Activated CD8-positive, alpha-beta memory T cell treated with anti-CD3 and anti-CD28 coated beads for 24 hours (primary cell): Measurements from ENCODE around the gene SCMH1.
"Not testable (repeated sequence)": the region's sequence is repeated elsewhere in the genome, so short reads cannot be mapped to it uniquely, and the experiment has no call there.

ENCODE experiments used
- DNase-seq: peaks from one replicate; pipeline ENCODE4 v3.0.0-alpha.2; 2020

Gene SCMH1

DNA sequence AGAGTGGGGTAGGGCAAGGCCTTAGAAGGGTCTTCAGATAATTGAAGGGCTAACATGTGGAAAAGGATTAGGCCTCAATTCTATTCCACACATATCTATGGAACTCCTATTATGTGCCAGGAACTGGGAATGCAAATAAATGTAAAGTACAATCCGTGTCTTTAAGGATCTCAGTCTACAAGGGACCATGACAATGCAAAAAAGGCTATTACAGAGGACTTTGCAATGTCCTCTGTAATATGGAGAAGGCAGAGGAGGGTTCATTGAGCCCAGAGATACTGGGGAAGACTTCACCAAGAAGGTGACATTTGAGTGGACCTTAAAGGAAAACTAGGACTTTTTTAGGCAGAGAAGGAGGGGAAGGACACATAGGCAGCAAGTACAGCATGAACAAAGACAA, 4.5 kb upstream of the SCMH1 start:
- no peak for DNase-seq

DNA sequence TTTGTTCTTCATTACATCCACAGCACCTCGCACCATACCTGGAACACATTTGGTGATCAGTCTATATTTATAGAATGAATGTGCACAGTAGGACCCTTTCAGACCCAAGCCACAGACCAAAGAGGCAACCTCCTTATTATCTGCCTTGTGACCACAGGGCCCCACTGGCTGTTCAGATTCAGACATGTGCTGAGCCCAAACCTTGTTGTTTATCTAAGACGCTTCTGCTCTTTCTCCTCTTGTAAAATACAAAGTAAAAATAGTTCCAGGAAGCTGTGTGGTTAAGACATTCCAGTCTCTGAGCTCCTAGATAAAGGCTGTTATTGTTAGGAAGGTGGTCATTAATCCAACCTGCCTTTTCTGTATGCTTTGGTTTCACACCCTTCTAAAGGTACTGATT, 3.6 kb upstream of the SCMH1 start:
- no peak for DNase-seq

DNA sequence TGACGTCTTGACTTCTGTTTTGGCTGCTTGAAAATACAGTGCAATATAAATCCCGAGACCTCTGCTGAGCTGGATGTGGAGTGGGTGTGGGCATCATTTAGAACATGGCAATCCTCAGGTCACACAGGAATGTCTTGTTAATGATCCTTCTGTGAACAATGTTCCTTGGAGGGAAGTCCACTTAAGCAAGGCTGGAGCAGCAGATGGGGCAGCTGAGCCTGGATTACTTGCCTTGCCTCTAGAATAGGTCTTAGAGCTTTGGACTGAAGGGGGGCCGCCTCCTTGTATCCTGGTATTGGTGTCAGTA, 926 bp upstream of the SCMH1 start:
- no peak for DNase-seq

DNA sequence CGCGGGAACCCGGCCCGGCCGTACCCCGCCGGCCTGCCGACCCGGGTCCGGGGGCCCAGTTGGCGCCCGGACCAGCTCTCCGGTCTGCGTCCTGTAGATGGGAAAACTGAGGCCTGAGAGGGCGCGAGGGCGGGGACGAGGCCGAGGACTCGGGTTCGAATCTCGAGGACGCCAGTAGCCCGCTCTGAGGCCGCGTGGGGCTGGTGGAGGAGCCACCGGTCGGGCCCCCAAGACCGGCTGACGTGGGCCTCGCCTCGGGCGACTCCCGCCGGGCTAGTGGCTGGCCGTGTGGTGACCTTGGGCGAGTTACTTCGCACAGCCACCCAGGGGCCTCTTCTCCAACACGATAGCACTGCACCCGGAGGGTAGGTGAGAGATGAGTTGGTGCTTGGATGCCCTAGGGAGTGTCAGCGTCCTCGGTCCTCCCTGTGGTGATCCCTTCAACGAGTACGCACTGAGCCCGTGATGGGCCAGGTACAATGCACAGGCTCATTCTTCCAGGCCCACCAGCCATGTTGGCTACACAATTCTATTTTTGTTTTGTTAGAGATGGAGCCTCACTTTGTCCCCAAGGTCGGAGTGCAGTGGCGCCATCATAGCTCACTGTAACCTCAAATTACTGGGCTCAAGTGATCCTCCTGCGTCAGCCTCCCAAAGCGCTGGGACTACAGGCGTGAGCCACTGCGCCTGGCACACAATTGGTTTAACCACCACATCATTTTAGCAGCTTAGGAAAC, 404 bp upstream of the SCMH1 start:
- peak; percentile 83 for DNase-seq

DNA sequence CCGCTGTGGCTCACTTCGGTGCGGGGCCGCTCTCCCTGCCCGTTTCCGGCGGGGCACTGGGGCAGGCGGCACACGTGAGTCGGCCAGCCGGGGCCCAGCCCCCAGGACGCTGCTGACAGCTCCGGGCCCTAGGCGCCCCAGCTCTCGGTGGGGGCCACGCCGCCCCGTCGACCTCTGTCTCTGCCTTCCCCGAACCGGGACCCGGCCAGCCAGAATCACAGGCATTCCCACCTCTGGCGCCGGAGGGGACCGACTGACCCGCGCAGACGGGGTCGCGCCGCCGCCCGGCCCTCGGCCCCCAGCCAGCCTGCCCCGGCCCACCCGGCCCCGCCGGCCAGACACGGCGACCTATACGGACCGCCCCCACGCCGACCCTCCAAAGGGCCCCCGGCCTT, 755 bp downstream of the SCMH1 start:
- peak; percentile 80 for DNase-seq

DNA sequence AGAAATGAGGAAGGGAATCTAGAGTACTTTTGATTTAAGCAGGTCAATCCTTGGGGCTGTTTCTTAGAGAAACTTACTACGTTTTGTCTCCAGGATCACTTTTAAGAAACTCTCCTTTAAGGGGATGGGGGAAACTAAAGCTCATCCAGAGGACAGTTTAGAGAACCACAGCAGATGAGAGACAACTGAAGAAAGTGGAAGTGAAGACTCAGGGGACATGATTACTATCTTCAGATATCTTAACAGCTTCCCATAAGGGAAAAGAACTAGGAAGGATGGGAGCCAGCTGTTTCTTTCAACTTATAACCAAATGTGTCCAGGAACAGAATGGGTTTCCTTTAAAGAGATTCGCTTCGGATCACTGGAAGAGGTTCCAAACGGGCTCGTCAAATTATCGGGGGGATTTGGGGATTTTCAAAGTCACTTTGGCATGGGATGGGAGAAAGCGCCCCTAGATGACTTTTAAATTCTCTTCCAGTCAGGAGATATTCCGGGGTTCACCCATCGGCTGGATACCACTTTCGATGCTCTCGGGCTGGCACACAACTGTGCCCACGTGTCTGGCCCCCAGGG, 1.2 kb downstream of the SCMH1 start:
- DNase-seq, result no peak

DNA sequence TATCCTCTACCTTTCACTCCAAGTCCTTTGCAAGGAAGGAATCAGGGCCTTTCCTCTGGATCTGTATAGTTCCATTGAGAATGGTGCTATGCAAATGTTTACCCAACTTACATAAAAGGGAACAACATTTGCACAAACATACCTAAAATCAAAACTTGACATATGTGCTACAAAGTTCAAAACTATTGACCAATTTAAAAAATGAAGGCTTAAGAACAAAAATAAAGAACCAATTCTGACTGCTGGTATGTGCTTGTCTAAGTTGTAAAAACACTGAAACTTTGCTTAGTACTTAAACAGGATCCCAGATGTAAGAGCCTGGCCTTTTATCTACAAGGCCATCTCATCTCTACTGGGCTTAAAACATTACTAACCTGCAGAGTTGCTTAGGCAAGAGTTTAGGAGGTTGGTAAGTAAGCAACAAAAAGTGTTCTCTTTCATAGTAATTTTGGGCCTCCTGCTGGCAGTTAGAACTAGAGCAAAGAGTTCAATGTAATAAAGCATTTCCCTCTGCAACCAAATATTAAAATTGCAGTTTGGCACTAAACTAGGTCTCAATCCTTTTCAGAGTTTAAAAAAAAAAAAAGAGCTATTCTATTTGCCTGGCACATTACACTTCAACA, 2.0 kb downstream of the SCMH1 start:
- no peak for DNase-seq

DNA sequence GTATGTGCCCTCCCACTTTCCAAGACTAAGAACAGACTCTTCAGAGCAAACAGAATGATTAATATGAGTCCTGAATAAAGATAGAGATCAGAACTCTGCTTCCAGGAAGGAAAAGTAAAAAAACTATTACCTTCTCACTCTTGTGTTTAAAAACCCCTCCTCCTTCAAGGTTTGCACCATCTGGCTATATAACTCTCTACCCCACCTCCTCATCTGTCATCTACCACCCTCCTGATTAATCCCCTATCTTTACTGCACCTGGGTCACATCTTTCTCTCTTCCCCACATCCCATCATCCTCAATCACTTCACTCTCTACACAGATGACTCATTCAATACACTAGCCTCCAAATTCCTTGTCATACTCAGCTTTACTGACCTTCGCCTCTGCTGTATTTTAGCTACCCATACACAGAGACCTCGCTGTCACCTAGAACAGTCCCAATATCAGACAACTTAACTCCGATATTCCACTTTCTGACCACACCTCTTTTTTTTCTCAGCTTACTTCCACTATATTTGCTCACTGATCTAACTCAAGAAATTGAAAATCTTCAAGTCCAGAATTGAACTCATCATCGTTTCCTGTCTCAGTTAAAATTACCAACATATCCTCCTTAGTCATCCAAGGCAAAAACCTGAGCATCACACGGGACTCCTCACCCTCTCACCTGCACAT, 3.7 kb downstream of the SCMH1 start:
- DNase-seq, result no peak

DNA sequence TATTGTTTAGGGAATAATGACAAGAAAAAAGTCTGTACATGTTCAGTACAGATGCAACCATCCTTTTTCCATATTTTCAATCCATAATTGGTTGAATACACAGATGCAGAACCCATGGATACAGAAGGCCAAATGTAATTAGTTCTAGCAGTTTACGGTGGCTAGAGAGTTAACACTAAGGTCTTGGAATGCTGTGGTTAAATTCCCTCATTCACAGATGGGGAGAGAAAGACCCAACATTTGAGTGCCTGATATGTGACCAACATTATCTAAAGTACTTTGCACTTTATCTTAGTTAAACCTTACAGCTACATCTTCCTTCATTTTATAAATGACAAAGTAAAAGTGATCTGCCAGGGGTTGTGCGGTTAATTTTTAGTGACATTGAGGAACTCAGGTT, 5.3 kb downstream of the SCMH1 start:
- DNase-seq, result no peak

DNA sequence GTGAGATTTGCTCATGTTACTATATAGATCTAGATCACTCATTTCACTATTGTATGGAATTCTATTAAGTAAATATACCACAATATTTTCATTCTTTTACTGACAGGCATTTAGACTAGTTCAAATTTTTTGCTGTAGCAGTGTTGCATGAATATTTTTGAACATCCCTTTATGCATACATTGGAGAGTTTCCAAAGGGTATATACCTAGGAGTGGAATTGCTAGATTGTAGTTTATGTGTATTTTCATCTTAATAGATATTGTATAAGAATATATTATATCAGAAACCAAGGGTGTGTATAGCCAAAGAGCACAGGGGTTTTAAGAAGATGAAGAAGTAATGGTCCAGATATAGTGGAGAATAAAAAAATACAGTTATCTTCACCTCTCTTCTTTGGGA, 6.2 kb downstream of the SCMH1 start:
- no peak for DNase-seq

DNA sequence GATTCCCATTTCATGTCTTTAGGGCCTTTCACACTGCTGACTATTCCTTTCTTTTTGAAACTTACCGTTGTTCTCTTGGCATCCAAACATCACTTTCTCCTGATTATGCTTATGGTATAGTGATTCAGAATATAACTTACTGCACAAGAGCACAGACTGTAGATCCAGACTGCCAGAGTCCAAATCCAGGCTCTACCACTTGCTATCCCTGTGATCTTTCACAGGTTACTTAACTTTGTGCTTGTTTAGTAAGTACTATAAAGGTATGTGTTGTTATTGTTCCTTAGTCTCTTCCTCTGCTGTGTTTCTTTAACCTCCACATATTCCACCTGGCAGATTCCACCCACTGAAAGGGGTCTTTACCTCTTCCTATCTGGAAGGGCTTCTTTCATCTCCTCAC, 8.4 kb downstream of the SCMH1 start:
- no peak for DNase-seq

DNA sequence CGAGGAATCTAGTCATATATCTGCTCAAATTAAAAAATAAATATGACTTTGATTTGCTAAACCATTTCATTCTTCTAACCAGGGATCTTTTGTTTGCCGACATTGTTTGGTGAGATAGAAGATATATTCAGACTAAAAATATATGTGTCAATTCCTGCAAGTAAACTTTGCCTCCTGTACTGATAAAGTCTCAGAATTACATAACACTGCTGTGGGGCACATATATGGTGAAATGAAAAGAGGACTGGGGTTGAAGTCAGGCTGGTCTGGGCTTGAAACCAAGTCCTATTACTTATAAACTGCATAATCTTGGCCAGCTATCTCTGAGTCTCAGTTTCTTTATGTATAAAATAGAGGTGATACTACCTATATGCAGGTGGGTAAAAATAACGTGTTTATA, 9.8 kb downstream of the SCMH1 start:
- no peak for DNase-seq

DNA sequence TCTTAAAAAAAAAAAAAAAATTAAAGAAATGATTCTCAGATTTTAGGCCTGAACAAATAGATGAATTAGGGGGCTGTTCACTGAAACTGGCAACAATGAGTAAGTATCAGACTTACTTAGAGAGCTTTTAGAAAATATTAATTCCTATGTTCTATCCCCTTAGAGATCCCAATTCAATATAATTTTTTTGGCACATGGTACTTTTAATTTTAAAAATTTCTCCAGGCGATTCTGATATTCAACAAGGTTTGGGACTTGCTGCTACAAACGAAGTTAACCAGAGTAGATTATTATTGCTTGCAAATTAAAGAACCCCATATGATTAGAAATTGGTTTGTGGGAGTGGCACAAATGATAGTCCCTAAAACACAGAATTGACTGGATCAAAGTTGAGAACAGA, 11.4 kb downstream of the SCMH1 start:
- DNase-seq, result no peak

DNA sequence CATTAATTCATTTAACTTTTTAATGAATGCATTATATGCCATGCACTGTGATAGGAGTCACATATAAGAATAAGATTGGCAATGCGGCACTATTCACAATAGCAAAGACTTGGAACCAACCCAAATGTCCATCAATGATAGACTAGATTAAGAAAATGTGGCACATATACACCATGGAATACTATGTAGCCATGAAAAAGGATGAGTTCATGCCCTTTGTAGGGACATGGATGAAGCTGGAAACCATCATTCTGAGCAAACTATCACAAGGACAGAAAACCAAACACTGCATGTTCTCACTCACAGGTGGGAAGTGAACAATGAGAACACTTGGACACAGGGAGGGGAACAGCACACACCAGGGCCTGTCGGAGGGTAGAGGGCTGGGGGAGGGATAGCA, 12.9 kb downstream of the SCMH1 start:
- DNase-seq, result not testable (repeated sequence)

DNA sequence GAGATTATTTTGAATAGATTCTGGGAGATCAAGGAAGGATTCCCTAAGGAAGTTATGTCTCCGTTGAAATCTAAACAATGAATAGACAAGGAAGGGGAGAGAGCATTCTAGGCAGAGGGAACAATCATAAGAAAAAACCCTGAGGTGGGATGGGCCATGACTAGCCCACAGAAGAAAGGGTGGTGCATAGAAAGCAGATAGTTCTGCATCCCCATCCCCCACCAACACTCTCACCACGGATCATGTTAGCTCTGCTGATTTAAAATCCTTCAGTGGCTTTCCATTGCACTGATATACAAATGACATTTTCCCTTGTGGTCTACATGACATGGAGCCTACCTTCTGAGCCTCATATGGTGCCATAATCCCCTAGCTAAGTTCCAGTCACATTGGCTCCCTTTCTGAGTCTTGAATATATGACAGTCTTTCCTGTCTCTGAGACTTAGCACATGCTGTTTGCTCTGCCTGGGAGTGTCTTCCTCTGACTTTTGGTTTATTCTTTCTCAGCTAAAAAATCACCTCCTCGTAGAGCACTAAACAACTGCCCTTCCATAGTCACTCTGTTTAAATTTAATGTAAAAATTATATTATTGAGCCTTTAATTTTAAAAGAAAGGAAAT, 15.2 kb downstream of the SCMH1 start:
- no peak for DNase-seq

DNA sequence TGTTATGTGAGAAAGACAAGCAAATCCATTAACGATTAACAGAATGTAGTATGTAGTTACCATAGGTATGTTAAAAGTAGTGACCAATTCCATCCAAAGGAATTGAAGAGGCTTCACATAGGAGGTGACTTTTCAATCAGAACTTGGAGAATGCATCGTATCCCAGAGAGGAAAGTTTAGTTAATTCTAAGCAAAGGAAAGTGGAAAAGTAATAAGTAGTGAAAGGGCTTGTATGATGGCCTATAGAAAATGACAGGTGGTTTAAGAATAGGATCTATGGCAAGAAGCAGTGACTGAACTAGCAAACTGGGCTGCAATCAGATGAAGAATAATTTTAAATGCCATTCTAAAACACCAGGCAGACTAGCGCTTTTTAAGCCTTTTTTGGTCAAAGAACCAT, 16.6 kb downstream of the SCMH1 start:
- DNase-seq, result no peak

DNA sequence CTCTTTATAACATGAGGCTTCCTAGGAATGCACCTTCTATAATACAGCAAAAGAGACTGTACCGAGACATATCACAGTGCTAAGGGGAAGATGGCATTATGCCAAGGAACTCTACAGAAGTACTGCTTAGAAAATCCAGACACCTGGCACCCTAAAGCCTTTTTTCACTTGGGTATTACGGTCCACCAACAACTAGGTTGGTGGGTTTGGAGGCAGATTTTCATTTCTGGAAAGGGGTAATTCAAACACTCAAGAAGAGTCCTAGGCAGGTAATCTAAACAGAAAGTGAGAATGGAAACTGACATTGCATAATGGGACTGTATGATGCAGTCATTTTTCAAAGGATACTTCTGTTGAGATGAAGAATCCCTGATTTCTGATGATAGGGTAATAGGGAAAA, 19.6 kb downstream of the SCMH1 start:
- DNase-seq, result no peak

DNA sequence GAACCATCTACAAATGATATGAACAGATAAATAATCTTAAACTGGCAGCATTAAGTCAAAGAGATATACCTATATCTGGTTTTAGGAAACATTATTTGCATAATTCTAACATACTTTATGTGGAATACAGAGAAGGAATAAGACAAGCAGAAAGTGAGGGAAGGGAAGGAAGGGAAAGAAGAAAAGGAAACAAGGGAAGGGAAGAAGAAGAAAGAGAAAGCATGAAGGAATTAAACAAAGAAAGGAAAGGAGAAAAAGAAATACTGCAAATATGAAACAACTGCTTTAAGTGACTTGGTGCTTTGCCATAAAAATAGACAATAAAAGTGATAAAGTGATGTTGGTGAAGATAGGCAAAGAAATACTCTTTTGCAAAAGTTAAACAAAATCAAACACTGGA, 20.1 kb downstream of the SCMH1 start:
- DNase-seq, result no peak

DNA sequence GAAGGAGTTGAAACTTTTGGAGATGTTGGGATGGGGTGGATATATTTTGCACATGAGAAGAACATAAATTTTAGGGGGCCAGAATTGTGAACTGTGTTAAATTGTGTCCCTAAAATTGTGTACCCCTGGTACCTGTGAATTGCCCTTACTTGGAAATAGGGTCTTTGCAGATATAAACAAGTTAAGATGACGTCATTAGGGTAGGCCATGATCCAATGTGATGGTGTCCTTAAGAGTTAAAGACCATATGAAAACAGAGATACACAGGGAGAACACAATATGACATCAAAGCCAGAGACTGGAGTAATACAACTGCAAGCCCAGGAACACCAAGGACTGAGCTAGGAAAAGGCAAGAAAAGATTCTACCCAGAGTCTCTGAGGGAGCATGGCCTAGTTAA, 24.0 kb downstream of the SCMH1 start:
- no peak for DNase-seq

DNA sequence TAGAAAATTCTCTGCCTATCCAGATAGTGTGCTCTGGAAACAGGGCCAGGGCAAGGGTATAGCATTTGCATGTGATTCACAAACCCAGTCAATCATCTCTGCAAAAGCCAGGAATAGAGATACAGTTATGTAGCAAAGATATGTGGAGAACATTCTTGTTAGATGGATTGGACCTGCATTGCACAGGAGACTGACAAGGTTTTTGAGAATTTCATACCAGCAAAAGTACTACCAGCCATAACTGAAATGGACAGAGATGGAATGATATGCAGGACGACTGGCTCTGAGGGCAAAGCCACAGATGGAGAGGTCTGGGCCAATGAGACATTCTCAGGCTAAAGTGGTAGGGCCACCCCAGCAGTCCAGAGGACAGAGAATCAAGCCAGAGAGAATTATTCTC, 24.7 kb downstream of the SCMH1 start:
- no peak for DNase-seq

DNA sequence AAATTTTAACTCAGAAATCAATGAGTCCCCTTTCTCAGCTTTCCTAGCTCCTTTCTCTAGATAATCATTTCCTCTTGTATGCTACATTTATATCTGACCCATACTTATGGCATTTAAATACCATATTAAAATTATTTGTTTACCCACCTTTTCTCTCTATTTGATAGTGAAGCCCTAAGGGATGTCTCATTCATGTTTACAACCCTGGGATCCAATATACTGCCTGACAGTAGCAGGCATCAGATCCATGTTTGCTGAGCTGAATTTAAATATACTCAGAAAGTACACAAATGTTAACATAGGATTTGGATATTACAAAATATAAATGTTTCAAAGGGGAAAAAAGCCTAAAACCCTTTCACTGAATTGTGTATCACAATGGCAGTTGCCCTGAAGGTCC, 26.5 kb downstream of the SCMH1 start:
- no peak for DNase-seq

DNA sequence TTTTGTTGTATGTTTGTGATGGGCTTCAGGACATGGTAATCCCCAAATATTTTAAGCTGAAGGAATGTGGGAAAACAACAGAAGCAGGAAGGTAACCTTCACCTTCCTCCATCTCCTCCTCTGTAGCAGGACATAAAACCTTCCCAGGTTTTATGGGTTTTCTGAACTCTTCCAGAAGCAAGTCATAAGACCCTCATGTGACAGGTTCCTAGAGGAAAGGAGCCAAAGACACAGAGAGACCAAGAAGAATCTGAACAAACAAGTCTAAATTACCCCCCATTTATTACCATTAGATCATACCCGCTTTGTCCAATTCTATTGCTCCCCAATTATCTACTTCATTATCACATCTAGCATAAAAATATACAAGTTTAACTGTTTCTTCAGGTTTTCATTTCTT, 28.8 kb downstream of the SCMH1 start:
- no peak for DNase-seq

DNA sequence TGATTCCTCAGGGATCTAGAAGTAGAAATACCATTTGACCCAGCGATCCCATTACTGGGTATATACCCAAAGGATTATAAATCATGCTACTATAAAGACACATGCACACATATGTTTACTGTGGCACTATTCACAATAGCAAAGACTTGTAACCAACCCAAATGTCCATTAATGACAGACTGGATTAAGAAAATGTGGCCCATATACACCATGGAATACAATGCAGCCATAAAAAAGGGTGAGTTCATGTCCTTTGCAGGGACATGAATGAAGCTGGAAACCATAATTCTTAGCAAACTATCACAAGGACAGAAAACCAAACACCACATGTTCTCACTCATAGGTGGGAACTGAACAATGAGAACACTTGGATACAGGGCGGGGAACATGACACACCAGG, 30.5 kb downstream of the SCMH1 start:
- DNase-seq, result not testable (repeated sequence)

DNA sequence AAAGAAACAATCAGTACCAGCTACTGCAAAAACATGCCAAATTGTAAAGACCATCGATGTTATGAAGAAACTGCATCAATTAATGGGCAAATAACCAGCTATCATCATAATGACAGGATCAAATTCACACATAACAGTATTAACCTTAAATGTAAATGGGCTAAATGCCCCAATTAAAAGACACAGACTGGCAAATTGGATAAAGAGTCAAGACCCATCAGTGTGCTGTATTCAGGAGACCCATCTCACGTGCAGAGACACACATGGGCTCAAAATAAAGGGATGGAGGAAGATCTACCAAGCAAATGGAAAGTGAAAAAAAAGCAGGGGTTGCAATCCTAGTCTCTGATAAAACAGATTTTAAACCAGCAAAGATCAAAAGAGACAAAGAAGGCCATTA, 35.1 kb downstream of the SCMH1 start:
- not testable (repeated sequence) for DNase-seq
